Esophagus muscularis mucosa (tissue), 4 donors: ENCODE results near the gene TRIM68. TPM values are rescaled to one million over a fixed set of nuclear protein-coding genes. Genes with fewer than 3 reads are reported as not detected.

Experiments
- DNase-seq: peaks from one replicate; pipeline ENCODE4 v3.0.0-alpha.2; 2017; ENCODE audit errors: extremely low spot score
- H3K27ac ChIP-seq, 4 donors: fragments of 200-600 bp; sonication (generic); replicated peaks in 1 of 4; 1 replicate in 3 of 4; 2 replicates in 1 of 4; pipeline ENCODE4 v1.5.1; 2016 to 2019; ENCODE audit warnings: mild to moderate bottlenecking in 1 of 4
- H3K27me3 ChIP-seq, 4 donors: fragments of 200-600 bp; sonication (generic); one replicate each; pipeline versions ENCODE4 v1.5.1 to v1.6.0; 2016 to 2019
- H3K36me3 ChIP-seq, 4 donors: fragments of 200-600 bp; sonication (generic); one replicate each; pipeline ENCODE4 v1.5.1; 2016 to 2019
- H3K4me1 ChIP-seq, 4 donors: fragments of 200-600 bp; sonication (generic); one replicate each; pipeline ENCODE4 v1.5.1; 2016 to 2019
- H3K4me3 ChIP-seq, 4 donors: fragments of 200-600 bp; sonication (generic); 1 replicate in 2 of 4; 2 replicates in 2 of 4; pipeline ENCODE4 v1.5.1; 2016 to 2019; ENCODE audit warnings: mild to moderate bottlenecking in 4 of 4, moderate library complexity in 1 of 4
- H3K9me3 ChIP-seq, 4 donors: fragments of 200-600 bp; sonication (generic); 1 replicate in 3 of 4; 2 replicates in 1 of 4; pipeline ENCODE4 v1.5.1; 2016 to 2019
- CTCF ChIP-seq, 3 experiments: fragments of 200-600 bp in 2 of 3; fragments of 450-650 bp in 1 of 3; sonication (generic) in 2 of 3; IDR thresholded peaks; one replicate each; pipeline ENCODE4 v1.5.1; 2017 to 2019; ENCODE audit warnings: antibody characterized with exemption in 3 of 3, mild to moderate bottlenecking in 2 of 3, moderate library complexity in 1 of 3
- EP300 ChIP-seq: sonication (generic); formaldehyde crosslinking; IDR thresholded peaks from one replicate; pipeline ENCODE4 v1.6.1; 2017; ENCODE audit warnings: antibody characterized with exemption
- POLR2A ChIP-seq: fragments of 450-650 bp; IDR thresholded peaks from one replicate; pipeline ENCODE4 v1.6.1; 2017; ENCODE audit warnings: antibody characterized with exemption, moderate library complexity, mild to moderate bottlenecking, low read depth
- POLR2AphosphoS5 ChIP-seq, 2 donors: sonication (generic); formaldehyde crosslinking; IDR thresholded peaks; one replicate each; pipeline ENCODE4 v1.6.1; 2017; ENCODE audit warnings: antibody characterized with exemption in 2 of 2
- WGBS: methylation state at CpG from one replicate; pipeline ENCODE4 v1.1.5; 2018; 5-methylcytosine and 5-hydroxymethylcytosine counted together
- intact Hi-C: fragments of 100-400 bp; cut with DNase I; formaldehyde crosslinking; loops from one replicate; pipeline ENCODE4 v1.15.1; 2023
- total RNA-seq, 4 donors: library from RNA; depleted of rRNA; stranded (reverse); fragments of >200 nt; gene quantifications; one replicate each; pipeline versions ENCODE4 v1.1.0 to v1.2.1, GENCODE V29; 2016

Gene TRIM68
- total RNA-seq, 4 donors from 2014 or later = 8.8 to 16.8 (median 11.2) TPM

DNA sequence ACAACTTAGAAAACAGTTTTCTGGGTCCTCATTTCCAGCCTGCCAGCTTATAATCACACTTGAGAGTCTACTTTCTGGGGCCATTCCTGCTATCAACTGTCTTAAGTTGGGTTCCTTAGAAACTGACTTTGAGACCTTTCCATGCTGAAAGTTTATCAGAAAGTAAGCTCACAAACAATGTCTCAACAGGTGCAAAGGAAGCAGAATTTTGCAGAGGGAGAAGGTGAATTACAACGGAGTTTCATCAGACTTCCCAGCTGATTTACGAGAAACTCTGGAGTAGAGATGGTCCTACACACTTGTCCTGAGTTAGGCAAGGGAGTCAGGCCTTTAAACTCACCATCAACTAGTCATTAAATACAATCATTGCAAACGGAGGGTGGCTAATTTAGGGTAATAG, 31.2 kb downstream of the TRIM68 start:
- Histone ChIP-seq H3K27me3 (no peaks in the 10 kb centered on the region), H3K4me3 (no peak overlapping the region), H3K9me3 (no peaks in the 10 kb centered on the region), H3K27ac (no peak overlapping the region), H3K4me1 (no peaks in the 10 kb centered on the region), H3K36me3 (no peaks in the 10 kb centered on the region)
- intact Hi-C loops = no loop called here
- TF ChIP-seq POLR2AphosphoS5 (IDR thresholded peaks at IDR 0.05) (no peak), EP300 (no peak), CTCF (IDR thresholded peaks at IDR 0.05) (no peak), POLR2A (no peak)
- 62% methylated on average over 3 of the region's 3 CpGs for WGBS
- DNase-seq = no peak

DNA sequence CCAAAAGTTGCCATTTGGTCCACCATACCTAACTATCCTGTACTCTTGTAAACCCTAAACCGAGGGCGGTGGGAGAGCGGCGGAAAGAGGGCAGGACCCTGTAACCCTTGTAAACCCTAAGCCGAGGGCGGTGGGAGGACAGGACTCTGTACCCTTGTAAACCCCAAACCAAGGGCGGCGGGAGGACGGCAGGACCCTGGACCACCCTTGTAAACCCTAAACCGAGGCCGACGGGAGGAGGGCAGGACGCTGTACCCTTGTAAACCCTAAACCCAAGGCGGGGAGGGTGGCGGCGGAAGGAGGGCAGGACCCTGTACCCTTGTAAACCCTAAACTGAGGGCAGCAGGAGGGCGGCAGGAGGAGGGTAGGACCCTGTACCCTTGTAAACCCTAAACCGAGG, 39.0 kb downstream of the TRIM68 start:
- Histone ChIP-seq H3K4me1 (no peaks in the 10 kb centered on the region), H3K36me3 (no peaks in the 10 kb centered on the region), H3K9me3 (no peaks in the 10 kb centered on the region), H3K27ac (no peak overlapping the region), H3K4me3 (no peak overlapping the region), H3K27me3 (no peaks in the 10 kb centered on the region)
- intact Hi-C loops = no loop called here
- 85% methylated on average over 18 of the region's 18 CpGs for WGBS
- TF ChIP-seq POLR2A = no peak
- TF ChIP-seq EP300 = no peak
- no peak for TF ChIP-seq CTCF (IDR thresholded peaks at IDR 0.05)
- no peak for TF ChIP-seq POLR2AphosphoS5 (IDR thresholded peaks at IDR 0.05)
- no peak for DNase-seq

- no peaks in the 10 kb centered on the region for H3K9me3 ChIP-seq
- no peaks in the 10 kb centered on the region for H3K4me1 ChIP-seq
- H3K27me3 ChIP-seq = no peaks in the 10 kb centered on the region
- TF ChIP-seq CTCF (IDR thresholded peaks at IDR 0.05) (no peak), POLR2AphosphoS5 (IDR thresholded peaks at IDR 0.05) (no peak), EP300 (no peak), POLR2A (no peak)
- DNase-seq = no peak
- H3K36me3 ChIP-seq = no peaks in the 10 kb centered on the region
- no peak overlapping the region for H3K4me3 ChIP-seq
- 84% methylated on average over 3 of the region's 3 CpGs for WGBS
- intact Hi-C loops = no loop called here
- no peak overlapping the region for H3K27ac ChIP-seq
Measured at GRCh38 chr11:4565371-4565770, 42.7 kb downstream of the TRIM68 start.

DNA sequence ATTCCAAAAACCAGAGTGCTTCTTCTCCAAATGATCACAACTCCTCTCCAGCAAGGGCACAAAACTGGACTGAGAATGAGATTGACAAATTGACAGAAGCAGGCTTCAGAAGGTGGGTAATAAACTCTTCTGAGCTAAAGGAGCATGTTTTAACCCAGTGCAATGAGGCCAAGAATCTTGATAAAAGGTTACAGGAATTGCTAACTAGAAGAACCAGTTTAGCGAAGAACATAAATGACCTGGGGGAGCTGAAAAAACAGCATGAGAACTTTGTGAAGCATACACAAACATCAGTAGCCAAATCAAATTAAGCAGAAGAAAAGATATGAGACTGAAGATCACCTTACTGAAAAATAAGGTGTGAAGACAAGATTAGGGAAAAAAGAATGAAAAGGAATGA, 47.6 kb downstream of the TRIM68 start:
- TF ChIP-seq POLR2AphosphoS5 (IDR thresholded peaks at IDR 0.05) (no peak), CTCF (IDR thresholded peaks at IDR 0.05) (no peak), EP300 (no peak), POLR2A (no peak)
- Histone ChIP-seq H3K9me3 (no peaks in the 10 kb centered on the region), H3K27me3 (peaks cover 0 to 3% (median 0%) of the 10 kb centered on the region in 4 donors), H3K36me3 (no peaks in the 10 kb centered on the region), H3K4me3 (no peak overlapping the region), H3K27ac (no peak overlapping the region), H3K4me1 (no peaks in the 10 kb centered on the region)
- intact Hi-C loops = no loop called here
- DNase-seq = no peak
- 97% methylated on average over 1 of the region's 1 CpG for WGBS
